Right kidney (tissue), 1 donor: Measurements from ENCODE around the gene LMF1.
"Not testable (repeated sequence)": the region's sequence is repeated elsewhere in the genome, so short reads cannot be mapped to it uniquely, and the experiment has no call there.

Experiments used
- DNase-seq: peaks from one replicate; pipeline ENCODE4 v3.0.0-alpha.2; 2016

Gene LMF1

GRCh38 chr16:868846-869822, 101.7 kb downstream of the LMF1 start:
- no peak for DNase-seq

DNA sequence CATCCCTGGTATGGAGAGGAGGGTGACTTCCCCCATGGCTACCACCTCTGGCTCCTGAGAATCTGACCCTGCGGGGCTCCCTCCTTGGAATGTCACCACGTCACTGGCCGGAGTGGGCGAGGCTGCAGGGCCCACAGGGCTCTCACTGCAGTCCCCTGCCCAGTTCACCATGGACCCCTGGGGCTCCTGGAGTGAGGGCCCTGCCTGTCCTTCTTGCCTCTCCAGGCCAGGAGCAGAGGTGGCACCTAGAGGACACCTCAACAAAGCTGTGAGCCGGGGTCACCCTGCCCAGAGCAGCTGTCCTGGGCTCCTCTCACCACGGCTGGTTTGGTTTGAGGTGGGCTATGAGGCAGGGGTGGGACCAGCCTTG, 102.4 kb downstream of the LMF1 start:
- DNase-seq = no peak

DNA sequence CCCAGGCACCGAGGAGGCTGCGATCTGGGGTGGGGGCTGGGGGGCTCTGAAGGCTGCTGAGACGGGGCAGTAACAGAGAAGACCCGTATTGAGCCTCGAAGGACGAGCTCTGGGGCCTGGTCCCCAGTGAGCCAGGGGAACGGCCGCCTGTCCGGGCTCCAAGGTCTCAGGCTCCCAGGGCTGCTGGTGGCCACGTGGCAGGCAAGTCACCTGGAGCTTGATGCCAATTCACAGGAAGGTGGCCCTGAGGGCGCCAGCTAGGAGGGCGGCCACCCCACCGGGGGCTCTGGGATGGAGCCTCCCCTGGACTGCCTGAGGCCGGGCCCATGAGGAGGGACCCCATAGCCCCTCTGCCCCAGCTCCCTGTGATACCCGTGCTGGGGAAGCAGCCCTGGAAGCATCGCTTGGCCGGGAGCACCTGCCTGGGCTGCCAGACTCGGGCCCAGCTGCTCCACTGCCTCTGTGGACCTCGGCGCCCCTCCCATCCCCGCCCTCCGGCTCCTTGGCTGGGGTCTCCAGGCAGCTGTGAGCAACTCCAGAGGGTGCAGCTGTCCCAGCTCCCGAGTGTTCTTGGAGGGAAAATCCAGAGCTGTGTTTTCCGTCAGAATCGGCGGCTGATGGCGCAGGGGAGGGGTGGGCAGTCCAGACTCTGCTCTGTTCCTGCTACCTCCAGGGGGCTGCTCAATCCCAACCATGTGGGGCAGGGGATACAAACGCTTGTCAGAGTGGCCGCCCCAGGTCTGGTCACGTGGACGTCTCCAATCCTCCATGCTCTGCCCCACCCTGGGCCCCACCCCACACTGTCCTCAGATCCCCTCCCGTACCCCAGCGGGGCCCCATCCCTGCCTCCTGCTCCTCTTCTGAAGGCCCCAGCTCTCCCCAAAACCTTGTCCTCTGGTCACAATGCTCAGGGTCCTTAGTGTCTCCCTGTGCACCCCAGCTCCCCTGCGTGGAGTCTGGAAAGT, 103.1 kb downstream of the LMF1 start:
- DNase-seq = no peak

- DNase-seq = no peak
These were observed 104.4 kb downstream of the LMF1 start for GRCh38 chr16:866252-866896.

DNA sequence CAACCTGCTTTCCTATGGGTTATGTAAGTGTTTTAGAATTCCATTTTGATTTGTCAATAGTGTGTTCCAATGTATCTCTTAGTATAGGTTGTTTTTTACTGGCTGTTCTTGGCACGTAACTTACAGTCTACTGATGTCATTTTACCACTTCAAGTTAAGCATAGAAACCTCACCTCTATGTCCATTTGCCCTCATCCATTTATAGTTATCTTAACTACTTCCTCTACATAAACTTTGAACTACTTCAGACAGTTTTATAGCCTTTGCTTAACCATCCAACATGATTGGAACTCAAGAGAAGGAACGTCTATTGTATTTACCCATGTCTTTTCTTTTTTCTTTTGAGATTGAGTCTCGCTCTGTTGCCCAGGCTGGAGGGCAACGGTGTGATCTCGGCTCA, 105.8 kb downstream of the LMF1 start:
- no peak for DNase-seq

DNA sequence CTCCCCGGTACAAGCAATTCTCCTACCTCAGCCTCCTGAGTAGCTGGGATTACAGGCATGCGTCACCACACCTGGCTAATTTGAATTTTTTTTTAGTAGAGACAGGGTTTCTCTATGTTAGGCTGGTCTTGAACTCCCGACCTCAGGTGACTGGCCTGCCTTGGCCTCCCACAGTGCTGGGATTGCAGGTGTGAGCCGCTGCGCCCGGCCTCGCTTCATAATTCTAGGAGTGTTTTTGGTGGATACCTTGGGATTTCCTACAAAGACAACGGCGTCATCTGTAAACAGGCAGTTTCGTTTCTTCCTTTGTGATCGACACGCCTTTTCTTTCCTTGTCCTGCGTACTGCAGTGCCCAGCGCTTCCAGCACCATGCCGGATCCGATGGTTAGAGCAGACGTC, 109.3 kb downstream of the LMF1 start:
- no peak for DNase-seq

- DNase-seq = no peak
These were observed 109.9 kb downstream of the LMF1 start for GRCh38 chr16:860891-861290.

GRCh38 chr16:858971-859370, 111.8 kb downstream of the LMF1 start:
- not testable (repeated sequence) for DNase-seq

GRCh38 chr16:858441-858840, 112.3 kb downstream of the LMF1 start:
- not testable (repeated sequence) for DNase-seq

GRCh38 chr16:856811-857210, 114.0 kb downstream of the LMF1 start:
- DNase-seq = no peak

DNA sequence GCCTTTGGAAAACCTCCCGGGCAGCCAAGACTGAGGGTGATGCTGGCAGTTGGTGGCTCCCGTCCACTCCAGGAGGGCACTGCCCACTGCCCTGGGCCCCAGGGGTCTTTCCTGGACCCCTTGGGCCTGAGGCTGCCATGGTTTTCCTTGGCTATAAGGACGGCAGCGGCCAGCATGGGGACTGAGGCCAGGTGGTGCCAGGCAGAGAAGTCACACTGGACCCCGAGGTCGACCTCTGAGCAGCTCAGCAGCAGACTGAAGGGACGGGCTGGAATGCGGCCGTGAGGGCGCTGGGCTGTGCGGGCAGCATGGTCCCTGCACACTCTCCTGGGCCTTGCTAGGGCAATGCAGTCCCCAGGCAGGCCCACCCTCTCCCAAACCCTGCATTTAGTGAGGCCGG, 114.7 kb downstream of the LMF1 start:
- DNase-seq = no peak

- no peak for DNase-seq
These were observed 115.3 kb downstream of the LMF1 start for GRCh38 chr16:855471-855870.

DNA sequence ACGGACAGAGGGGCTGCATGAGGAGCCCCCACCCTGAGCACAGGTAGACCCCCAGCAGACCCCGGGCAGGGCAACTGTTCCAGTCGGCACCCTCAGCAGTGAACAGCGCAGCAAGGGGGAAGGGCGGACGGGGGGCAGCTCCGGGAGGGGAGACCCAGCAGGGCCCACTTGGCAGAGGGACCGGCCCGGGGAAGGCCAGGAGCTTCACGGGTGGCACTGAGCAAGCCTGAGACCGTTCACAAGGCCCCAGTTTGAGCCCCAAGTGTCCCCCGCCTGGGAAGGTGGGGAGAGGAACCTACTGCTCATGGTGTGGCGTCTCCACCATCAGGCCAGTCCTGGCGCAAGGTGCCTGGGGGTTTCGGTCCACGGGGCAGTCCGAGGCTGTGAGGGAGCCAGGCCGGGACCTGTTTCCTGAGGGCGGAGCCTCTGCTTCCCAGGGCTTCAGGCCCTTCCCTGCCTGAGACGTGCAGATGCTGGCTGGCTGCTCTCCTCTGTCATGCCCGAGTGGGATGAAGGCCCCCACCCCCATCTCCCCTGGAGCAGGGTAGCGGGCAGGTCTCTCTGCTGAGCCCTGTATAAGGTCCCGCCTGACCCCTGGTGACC, 115.9 kb downstream of the LMF1 start:
- no peak for DNase-seq

DNA sequence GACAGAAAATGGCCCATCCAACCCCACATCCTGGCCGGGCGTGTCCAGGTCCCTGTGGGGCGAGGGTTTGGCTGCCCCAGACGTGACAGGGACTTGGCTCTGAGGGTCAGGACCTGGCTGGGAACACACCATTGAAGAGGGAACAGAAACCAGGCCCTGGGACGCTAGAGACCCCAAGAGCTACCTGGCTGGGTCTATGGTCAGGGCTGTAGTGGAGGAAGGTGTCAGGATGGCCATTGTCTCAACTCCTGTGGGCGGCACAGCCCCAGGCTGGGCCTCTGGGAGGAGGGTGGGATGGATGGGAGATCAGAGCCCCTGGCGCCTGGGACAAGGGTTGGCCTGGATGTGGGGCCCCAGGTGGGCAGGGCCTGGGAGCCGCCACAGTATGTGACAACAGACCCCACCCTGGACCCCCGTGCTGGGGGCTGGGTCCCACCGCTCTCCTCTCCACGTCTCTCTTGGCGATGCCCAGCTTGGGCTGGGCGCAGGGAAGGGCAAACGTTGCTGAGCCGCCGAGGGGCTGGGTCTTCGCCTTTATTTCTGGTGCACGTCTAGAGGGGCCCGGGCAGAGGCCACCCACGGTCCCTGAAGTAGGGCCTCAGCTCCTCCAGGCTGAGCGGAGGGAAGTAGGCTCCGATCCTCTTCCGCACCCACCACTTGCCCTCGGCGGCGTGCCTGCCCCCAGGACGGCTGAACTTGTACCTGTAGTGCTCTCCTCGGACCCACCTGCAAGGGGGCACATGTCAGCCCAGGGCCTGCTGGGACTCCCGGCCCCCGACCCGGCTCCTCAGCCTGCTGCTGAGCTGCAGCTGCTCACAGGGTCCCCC, 116.6 kb downstream of the LMF1 start:
- DNase-seq = no peak

- DNase-seq = no peak
These were observed 117.5 kb downstream of the LMF1 start for GRCh38 chr16:853306-853705.

GRCh38 chr16:852451-853185, 118.2 kb downstream of the LMF1 start:
- DNase-seq = no peak

DNA sequence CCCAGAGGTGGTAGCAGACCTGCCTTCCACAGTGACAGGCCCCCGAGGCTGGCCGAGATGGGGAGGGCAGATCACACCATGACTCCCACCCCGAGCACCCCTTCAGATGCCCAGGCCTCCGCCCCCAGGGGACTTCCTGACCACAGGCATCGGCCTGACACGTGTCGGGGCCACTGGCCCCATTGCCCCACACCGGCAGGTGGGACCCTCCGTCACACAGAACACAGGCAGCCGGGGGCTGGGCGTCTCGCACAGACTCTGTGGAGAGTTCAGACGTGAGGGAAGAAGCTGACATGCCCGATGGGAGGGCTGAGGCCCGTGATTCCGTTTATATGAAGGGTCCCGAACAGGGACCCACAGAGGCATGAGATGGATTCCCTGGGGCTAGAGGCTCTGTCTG, 118.9 kb downstream of the LMF1 start:
- no peak for DNase-seq

GRCh38 chr16:851209-851810, 119.5 kb downstream of the LMF1 start:
- DNase-seq = no peak

DNA sequence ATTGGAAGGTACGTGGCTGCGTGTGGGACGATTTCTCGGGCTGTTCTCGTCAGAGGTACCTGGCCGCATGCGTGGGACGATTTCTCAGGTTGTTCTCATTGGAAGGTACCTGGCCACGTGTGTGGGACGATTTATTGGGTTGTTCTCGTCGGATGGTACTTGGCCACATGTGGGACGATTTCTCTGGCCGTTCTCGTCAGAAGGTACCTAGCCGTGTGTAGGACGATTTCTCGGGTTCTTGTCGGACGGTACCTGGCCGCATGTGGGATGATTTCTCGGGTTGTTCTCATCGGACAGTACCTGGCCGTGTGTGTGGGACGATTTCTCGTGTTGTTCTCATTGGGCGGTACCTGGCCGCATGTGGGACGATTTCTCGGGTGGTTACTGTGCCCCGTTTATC, 120.1 kb downstream of the LMF1 start:
- DNase-seq = no peak
